Measurements from ENCODE around the gene OR52A5.
"Not testable (repeated sequence)": the region's sequence is repeated elsewhere in the genome, so short reads cannot be mapped to it uniquely, and the experiment has no call there.

- not testable (repeated sequence) for TF ChIP-seq CTCF, POLR2A, EP300 (IDR thresholded peaks at IDR 0.05)
Measured at GRCh38 chr11:5161045-5161444, 22.9 kb upstream of the OR52A5 start.
